ENCODE data around the gene PTPRG. TPM values are rescaled to one million over a fixed set of nuclear protein-coding genes. Genes with fewer than 3 reads are reported as not detected.

Gene PTPRG
- total RNA-seq, 1 donor from 2014 or later, result 0.84 TPM

GRCh38 chr3:61649381-61650170, 88.2 kb downstream of the PTPRG start:
- intact Hi-C loops (cut with micrococcal nuclease), result no loop called here

GRCh38 chr3:61650276-61650675, 88.9 kb downstream of the PTPRG start:
- intact Hi-C loops (cut with micrococcal nuclease), result no loop called here

- intact Hi-C loops (cut with micrococcal nuclease), result no loop called here
These were observed 89.5 kb downstream of the PTPRG start for GRCh38 chr3:61650719-61651410.

DNA sequence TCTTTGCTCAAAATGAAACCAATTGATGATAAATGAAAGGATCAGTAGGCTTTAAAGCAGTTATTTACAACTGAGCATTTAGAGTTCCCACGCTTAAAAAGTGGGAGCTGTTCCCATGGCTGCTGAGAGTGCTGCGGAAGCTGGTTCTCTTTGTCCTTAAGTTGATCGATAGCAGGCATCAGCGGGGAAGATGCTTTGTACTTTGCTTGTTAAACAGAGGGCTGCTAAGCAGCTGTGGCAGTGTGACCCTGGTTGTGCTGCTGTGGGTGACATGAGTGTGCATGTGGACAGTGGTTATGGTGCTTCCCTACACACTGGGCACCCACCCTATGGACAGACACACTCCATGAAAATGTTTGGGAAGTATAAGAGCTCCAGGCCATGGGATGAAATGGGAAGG, 96.3 kb downstream of the PTPRG start:
- intact Hi-C loops (cut with micrococcal nuclease), result no loop called here

- intact Hi-C loops (cut with micrococcal nuclease), result no loop called here
These were observed 101.5 kb downstream of the PTPRG start for GRCh38 chr3:61662861-61663260.

GRCh38 chr3:61663356-61664104, 102.2 kb downstream of the PTPRG start:
- intact Hi-C loops (cut with micrococcal nuclease), result no loop called here

DNA sequence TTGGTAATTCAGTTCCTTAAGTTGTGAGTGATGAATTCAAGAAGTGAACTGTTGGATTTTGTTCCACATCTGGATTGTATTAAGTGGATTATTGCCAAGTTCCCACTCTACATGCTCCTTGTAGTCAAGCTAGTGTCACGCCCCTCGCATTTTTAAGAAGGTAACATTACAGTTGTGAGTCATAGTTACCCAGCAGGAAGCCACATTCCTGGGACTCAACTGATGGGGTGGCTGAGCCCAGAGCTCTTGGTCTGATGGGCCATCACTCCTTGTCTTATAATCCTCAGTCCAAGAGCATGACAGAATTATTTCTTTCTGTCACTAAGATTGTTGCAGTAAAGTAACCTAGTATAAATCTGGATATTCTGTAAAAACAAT, 102.7 kb downstream of the PTPRG start:
- intact Hi-C loops (cut with micrococcal nuclease), result no loop called here

GRCh38 chr3:61665121-61665520, 103.8 kb downstream of the PTPRG start:
- intact Hi-C loops (cut with micrococcal nuclease), result no loop called here

DNA sequence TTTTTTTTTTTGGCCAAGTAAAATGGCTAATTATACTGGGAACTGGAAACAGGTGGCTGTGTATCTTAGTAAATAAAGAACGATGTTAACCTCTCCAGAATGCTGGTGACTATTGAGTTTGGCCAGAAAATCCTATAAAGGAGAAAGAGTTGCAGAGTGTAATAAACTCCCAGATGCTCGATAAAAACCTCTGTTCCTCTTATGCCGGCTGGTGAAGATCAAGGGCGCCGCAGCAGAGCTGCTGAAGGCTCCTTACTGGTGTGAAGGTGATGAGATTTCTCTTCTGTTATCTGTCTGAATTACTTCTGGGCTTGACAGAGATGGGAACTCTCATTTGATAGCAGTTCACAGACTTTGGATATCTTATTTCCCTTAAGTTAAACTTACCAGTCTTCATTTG, 104.6 kb downstream of the PTPRG start:
- intact Hi-C loops (cut with micrococcal nuclease), result no loop called here

GRCh38 chr3:61666615-61667330, 105.4 kb downstream of the PTPRG start:
- intact Hi-C loops (cut with micrococcal nuclease), result no loop called here

DNA sequence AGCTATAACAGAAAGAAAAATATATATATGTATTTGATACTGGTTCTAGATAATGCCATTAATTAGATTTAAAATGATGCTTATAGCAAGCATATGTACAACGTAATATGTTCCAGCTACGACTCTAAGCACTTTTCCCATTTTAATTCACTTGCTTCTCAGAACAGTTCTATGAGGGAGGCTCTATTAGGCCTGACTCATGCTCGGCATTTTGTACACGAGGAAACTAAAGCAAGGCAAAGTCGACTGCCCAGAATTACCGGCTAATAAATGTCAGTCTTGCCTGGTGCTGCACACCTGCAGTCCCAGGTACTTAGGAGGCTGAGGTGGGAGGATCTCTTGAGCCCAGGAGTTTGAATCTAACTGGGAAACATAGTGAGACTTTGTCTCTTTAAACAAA, 106.0 kb downstream of the PTPRG start:
- intact Hi-C loops (cut with micrococcal nuclease), result no loop called here

DNA sequence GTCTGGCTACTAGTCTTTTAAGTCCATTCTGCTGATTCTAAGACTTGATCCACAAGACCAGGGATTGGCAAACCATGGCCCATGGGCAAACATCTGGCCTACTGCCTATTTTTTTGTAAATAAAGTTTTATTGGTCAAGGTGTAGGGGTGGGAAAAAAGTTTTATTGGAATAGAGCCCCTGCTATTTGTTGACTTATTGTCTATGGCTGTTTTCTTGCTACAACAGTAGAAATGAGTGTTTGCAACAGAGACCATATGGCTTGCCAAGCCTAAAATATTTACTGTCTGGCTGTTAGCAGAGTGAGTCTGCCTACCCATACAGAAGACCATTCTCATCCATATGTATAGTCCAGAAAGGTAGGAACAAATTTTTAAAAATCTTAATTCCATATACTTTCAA, 106.4 kb downstream of the PTPRG start:
- intact Hi-C loops (cut with micrococcal nuclease), result no loop called here

- intact Hi-C loops (cut with micrococcal nuclease), result no loop called here
These were observed 107.0 kb downstream of the PTPRG start for GRCh38 chr3:61668317-61668864.

DNA sequence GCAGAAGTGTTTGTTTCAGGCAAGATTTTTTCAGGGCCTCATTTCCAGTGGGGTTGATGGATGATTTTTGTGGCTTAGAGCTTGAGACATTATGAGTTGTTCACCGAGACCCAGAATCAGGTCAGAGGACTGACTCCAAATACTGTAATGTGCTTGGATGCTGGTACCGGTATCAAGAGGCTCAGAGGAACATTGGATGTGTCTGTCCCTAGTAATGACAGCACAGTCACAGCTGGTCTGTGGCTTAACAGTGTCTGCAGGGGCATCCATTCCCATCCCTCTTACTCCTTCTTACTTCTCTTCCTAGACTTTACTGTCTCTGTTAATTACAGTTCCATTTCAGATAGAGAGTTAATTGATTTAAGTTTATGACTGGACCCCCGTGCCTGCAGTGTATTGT, 107.8 kb downstream of the PTPRG start:
- intact Hi-C loops (cut with micrococcal nuclease), result no loop called here

GRCh38 chr3:61669668-61670299, 108.4 kb downstream of the PTPRG start:
- intact Hi-C loops (cut with micrococcal nuclease), result no loop called here

GRCh38 chr3:61673651-61674050, 112.3 kb downstream of the PTPRG start:
- intact Hi-C loops (cut with micrococcal nuclease), result no loop called here

- intact Hi-C loops (cut with micrococcal nuclease), result no loop called here
These were observed 113.2 kb downstream of the PTPRG start for GRCh38 chr3:61674596-61674995.

DNA sequence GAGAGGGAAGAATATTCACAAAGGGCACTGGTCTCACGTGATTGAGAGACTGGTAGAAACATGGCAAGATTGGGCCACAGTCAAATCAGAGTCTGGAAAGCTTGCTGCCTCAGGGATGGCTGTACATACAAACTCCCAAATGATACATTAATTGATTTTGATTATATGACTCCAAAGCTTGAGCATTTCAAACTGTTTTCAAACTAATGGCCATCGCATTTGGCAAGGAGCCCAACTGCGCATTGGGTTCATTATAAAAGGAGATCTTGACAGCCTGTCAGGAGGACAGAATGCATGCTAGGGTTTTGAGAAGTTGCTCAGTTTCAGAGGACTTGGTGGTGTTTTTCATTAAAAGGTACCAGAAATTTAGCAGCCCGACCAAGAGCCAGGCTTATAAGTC, 117.7 kb downstream of the PTPRG start:
- intact Hi-C loops (cut with micrococcal nuclease), result no loop called here

DNA sequence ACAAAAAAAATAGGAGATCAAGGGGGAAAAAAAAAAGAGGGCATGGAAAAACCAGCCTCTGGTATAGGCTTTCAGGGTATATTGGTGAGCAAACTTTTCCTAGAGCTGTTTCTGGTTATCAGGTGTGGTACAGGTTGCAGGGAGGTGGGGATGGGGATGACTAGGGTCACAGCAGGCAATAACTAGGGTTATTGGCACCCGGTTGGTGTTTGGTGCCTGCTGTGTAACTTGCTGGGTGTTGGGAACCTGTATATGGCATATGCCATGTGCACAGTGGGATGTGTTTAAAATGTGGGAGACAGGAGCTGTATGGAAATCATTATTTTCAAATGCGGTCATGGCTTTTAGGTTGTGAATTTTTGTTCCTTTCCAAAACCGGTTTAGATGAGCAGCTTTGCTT, 119.2 kb downstream of the PTPRG start:
- intact Hi-C loops (cut with micrococcal nuclease), result no loop called here

- intact Hi-C loops (cut with micrococcal nuclease), result no loop called here
These were observed 120.3 kb downstream of the PTPRG start for GRCh38 chr3:61681636-61682035.
